Endothelial cell (in vitro differentiated cells): Measurements from ENCODE around the gene P2RY13. TPM values are rescaled to one million over a fixed set of nuclear protein-coding genes. Genes with fewer than 3 reads are reported as not detected.

ENCODE experiments used
- DNase-seq: peaks from one replicate; pipeline ENCODE4 v3.0.0; 2021; ENCODE audit warnings: low spot score
- H3K27ac Mint-ChIP-seq: one replicate; pipeline ENCODE4 v1.8.0; 2021; ENCODE audit warnings: mixed read lengths, inconsistent platforms; ENCODE audit not compliant: unreplicated experiment
- H3K27me3 Mint-ChIP-seq: one replicate; pipeline ENCODE4 v1.8.0; 2021; ENCODE audit warnings: mild to moderate bottlenecking, moderate library complexity, mixed read lengths, inconsistent platforms; ENCODE audit not compliant: unreplicated experiment
- H3K36me3 Mint-ChIP-seq: one replicate; pipeline ENCODE4 v1.8.0; 2021; ENCODE audit warnings: mild to moderate bottlenecking, low read depth, mixed read lengths, inconsistent platforms; ENCODE audit not compliant: unreplicated experiment
- H3K4me1 Mint-ChIP-seq: one replicate; pipeline ENCODE4 v1.8.0; 2021; ENCODE audit warnings: mild to moderate bottlenecking, mixed read lengths, inconsistent platforms; ENCODE audit not compliant: unreplicated experiment
- H3K4me3 Mint-ChIP-seq: one replicate; pipeline ENCODE4 v1.8.0; 2021; ENCODE audit warnings: mild to moderate bottlenecking, mixed read lengths, inconsistent platforms; ENCODE audit not compliant: unreplicated experiment
- H3K9me3 Mint-ChIP-seq: one replicate; pipeline ENCODE4 v1.8.0; 2021; ENCODE audit warnings: mixed read lengths, inconsistent platforms; ENCODE audit not compliant: unreplicated experiment
- total RNA-seq: library from RNA; stranded (reverse); fragmentation: NEBNext Ultra II Directional; extraction: Animal tissue kit (Norgen Biotek cat#: 25700); gene quantifications from one replicate; pipeline ENCODE4 v1.2.1, GENCODE V29; 2021; ENCODE audit not compliant: unreplicated experiment
- TF ChIP-seq, protein P1 (sequence below): fragments of 200-600 bp; sonication (generic); IDR thresholded peaks from one replicate; pipeline ENCODE4 v1.5.0; 2021; ENCODE audit warnings: antibody characterized with exemption; ENCODE audit not compliant: unreplicated experiment

The P2RY13 gene
- total RNA-seq, 1 donor from 2014 or later, result not detected

DNA sequence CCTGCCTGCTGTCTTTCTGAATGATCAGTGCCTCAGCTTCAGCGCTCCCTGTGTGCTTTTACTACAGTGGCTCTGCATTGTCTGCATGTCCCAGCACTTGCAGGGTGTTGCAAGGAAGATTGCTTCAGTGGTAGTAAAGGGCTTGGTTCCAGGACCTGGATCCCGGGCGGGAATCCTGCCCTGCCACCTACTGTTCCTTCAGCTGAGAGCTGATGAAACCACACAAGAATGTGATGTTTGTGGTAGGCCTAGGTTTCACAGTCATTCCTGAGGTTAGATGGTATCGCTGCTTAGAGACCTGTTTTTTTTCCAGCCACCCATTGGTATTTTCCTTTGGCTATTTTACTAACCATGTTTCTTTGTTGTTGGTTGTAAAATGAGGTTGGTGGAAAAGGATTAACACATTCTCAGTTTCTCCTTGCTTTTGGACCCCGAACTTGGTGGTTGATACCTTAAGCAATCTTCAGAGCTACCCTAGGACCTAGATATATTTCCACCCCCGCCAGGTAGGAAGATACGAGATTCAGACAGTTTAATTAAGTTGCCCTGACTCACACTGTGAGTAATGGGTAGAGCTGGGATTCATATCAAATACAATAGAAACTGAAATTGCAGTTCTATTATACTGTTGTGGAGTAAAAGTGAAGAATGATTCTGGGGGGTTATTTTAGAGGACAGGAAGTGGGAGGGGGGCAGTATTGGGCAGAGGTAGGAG, 24.1 kb downstream of the P2RY13 start:
- H3K4me1 Mint-ChIP-seq, result peaks cover 10% of the 10 kb centered on the region
- H3K27me3 Mint-ChIP-seq, result peaks cover 4% of the 10 kb centered on the region
- H3K4me3 Mint-ChIP-seq, result no peak overlapping the region
- TF ChIP-seq, protein P1, sequence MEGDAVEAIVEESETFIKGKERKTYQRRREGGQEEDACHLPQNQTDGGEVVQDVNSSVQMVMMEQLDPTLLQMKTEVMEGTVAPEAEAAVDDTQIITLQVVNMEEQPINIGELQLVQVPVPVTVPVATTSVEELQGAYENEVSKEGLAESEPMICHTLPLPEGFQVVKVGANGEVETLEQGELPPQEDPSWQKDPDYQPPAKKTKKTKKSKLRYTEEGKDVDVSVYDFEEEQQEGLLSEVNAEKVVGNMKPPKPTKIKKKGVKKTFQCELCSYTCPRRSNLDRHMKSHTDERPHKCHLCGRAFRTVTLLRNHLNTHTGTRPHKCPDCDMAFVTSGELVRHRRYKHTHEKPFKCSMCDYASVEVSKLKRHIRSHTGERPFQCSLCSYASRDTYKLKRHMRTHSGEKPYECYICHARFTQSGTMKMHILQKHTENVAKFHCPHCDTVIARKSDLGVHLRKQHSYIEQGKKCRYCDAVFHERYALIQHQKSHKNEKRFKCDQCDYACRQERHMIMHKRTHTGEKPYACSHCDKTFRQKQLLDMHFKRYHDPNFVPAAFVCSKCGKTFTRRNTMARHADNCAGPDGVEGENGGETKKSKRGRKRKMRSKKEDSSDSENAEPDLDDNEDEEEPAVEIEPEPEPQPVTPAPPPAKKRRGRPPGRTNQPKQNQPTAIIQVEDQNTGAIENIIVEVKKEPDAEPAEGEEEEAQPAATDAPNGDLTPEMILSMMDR, result no peak
- H3K27ac Mint-ChIP-seq, result peak overlapping the region; percentile 54
- peaks cover 4% of the 10 kb centered on the region for H3K36me3 Mint-ChIP-seq
- peak; percentile 31 for DNase-seq
- H3K9me3 Mint-ChIP-seq, result no peaks in the 10 kb centered on the region

DNA sequence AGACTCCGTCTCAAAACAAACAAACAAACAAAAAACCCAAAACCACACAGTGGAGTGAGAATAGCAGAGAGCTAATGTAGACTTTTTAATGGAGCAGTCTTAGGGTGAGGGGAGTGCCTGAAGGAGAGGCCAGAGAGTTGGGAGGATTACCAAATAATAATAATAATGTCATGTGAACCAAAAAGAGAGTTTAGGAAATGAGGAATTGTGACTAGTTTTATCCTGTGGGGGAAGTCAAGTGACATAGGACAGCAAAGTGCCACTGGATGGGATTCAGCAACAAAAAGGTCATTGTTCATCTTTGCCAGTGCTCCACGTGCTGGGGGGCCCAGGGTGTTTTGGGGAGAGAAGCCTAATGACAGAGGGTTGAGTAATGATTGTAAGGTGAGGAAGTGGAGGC, 25.6 kb downstream of the P2RY13 start:
- Mint-ChIP-seq H3K9me3 (no peaks in the 10 kb centered on the region), H3K4me3 (no peak overlapping the region), H3K4me1 (peaks cover 10% of the 10 kb centered on the region), H3K36me3 (peaks cover 4% of the 10 kb centered on the region), H3K27ac (no peak overlapping the region), H3K27me3 (peaks cover 3% of the 10 kb centered on the region)
- DNase-seq, result no peak
- TF ChIP-seq, protein P1, result no peak

DNA sequence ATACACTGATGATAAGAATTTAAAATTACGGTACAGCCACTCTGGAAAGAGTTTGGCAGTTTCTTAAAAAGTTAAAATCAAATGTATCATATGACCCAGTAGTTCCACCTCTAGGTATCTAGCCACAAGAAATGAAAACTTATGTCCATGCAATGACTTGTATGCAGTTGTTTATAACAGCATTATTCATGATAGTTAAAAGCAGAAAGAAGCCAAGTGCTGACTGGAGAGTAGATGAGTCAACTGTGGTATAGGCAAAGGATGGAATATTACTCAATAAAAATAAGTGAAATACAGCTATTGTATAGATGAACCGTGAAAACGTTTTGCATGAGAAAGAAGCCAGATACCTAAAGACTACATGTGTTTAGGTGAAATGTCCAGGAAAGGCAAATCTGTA, 27.6 kb downstream of the P2RY13 start:
- H3K4me3 Mint-ChIP-seq, result no peak overlapping the region
- H3K4me1 Mint-ChIP-seq, result peaks cover 10% of the 10 kb centered on the region
- no peak overlapping the region for H3K27ac Mint-ChIP-seq
- DNase-seq, result no peak
- peaks cover 3% of the 10 kb centered on the region for H3K27me3 Mint-ChIP-seq
- H3K36me3 Mint-ChIP-seq, result peaks cover 4% of the 10 kb centered on the region
- H3K9me3 Mint-ChIP-seq, result no peaks in the 10 kb centered on the region
- TF ChIP-seq, protein P1, result no peak

DNA sequence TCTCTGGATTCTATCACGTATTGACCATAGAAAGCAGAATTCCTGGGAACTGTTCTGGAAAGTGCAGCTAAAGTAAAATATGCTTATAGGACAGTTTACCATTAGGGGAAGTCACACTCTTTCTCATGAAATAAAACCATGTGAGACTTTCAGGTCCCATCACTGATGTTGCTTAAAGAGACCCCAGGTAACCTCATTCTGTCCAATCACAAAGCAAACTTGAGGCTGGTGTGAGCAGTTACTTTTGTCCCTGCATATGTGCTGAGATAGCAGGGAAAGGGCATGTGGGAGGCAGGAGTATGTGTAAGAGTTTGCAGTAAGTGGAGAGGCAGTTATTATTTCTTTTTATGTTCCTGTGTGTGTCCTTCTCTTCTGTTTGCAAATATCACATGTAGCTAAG, 28.8 kb downstream of the P2RY13 start:
- Mint-ChIP-seq H3K9me3 (no peaks in the 10 kb centered on the region), H3K27ac (no peak overlapping the region)
- DNase-seq, result no peak

DNA sequence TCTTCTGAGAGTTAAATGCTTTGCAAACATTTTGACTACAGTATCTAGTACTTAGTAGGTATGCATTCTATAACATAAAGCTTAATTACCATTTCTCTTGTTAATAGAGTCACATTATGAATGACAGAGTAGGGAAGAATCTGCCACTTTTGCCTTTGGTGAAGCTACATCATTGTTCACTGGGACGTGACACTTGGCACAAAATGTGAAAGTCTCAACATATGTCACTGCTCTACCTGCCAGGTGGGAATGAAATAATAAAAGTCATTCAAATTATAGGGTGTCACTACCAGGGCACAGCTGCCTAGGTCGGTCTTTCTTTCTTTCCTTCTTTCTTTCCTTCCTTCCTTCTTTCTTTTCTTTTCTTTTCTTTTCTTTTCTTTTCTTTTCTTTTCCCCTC, 30.3 kb downstream of the P2RY13 start:
- H3K27ac Mint-ChIP-seq, result no peak overlapping the region
- TF ChIP-seq, protein P1, result no peak

More for the DNA sequence above, 28.8 kb downstream of the P2RY13 start:
- Mint-ChIP-seq H3K36me3 (peaks cover 4% of the 10 kb centered on the region), H3K4me3 (no peak overlapping the region), H3K4me1 (peaks cover 9% of the 10 kb centered on the region), H3K27me3 (peaks cover 3% of the 10 kb centered on the region)
- TF ChIP-seq, protein P1, result no peak

More for the DNA sequence above, 30.3 kb downstream of the P2RY13 start:
- Mint-ChIP-seq H3K4me1 (peaks cover 5% of the 10 kb centered on the region), H3K9me3 (no peaks in the 10 kb centered on the region), H3K27me3 (peaks cover 2% of the 10 kb centered on the region), H3K4me3 (no peak overlapping the region), H3K36me3 (peaks cover 4% of the 10 kb centered on the region)
- DNase-seq, result no peak
